GM12864 (cell line): Measurements from ENCODE around the gene PRKAR1B.

Source experiments
- DNase-seq: peaks from one replicate; pipeline ENCODE4 v3.0.0-alpha.2; 2011; ENCODE audit warnings: low read depth
- H3K4me3 ChIP-seq: 2 replicates; pipeline ENCODE4 v1.5.1; 2011; ENCODE audit warnings: mild to moderate bottlenecking, low read depth, low read length, control low read depth
- CTCF ChIP-seq: IDR thresholded peaks from 2 replicates; pipeline ENCODE4 v1.5.1; 2011; ENCODE audit warnings: low read depth, mild to moderate bottlenecking, moderate library complexity, low read length, control low read depth, inconsistent platforms; ENCODE audit errors: missing control alignments

The PRKAR1B gene

DNA sequence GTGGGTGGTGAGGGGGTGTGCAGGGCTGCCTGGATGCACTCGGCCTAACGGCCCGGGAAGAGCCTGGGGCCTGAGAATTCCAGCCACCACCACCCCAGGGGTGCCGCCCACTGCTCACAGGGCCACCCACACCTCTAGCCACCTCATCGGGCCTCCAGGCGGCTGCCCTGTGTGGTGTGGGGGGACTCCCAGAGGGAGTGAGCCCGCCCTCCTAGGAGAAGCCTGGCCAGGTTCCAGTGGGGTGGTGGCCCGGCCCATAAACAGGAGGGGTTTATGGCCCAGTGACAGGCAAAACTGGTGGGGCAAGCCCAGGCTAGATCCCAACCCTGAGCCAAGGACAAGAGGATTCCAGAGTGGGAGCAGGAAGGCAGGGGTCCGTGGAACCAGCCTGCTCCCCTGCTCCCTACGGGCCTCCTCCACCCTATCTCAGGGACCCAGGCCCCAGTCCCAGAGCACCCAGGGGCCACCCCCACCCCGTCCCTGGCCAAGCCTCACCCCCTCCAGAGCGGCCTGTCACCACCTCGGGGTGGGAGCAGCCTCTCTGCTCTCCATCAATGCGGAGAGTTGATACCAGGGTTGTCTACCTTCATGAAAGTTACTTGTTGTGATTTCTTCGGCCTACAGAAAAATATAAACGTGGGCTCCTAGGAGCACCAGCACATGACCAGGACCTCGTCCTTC is 187.2 kb downstream of the PRKAR1B start:
- H3K4me3 ChIP-seq, result no peak overlapping the region
- TF ChIP-seq CTCF, result no peak
- no peak for DNase-seq

DNA sequence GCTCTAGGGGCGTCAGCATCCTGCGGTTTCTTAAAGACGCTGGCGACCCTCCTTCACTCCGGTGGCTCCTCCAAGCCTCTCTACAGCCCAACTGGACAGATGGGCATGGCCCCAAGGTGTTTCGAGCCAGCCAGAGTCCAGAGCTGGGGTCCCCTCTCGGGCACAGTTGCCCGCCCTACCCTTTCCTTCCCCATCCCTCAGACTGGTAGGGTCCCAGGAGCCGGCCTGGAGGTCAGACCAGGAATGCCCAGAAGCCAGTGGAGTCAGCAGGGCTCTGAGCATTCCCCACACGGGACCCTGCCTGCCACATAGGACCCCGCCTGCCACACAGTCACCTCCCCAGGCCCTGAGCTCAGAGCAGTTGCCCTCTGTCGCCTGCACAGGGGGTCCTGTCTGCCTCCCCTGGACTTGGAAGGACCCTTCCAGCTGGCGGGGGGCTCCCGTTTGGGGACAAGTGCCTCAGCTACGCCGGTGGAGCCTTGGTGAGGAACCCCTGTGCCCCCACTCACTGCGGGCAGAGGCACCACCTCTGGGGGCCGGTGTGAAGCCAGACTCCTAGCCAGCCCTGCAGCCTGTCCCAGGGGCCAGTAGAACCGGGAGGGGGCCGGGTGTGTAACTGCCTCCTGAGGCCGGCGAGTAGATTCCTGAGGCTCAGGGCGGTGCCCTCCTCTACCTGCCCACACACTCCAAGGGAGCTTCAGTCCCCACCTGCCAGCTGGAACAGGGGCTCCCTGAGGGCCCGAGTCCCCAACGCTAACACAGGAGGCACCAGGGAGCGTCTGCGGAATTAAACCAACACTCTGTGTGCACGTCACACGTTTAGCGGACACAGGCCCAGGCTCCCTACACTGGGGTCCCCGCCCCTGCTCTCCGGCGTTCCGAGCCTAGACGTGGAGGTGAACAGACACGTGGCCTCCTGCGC is 188.1 kb downstream of the PRKAR1B start:
- no peak for DNase-seq
- no peak for TF ChIP-seq CTCF
- H3K4me3 ChIP-seq, result no peak overlapping the region

DNA sequence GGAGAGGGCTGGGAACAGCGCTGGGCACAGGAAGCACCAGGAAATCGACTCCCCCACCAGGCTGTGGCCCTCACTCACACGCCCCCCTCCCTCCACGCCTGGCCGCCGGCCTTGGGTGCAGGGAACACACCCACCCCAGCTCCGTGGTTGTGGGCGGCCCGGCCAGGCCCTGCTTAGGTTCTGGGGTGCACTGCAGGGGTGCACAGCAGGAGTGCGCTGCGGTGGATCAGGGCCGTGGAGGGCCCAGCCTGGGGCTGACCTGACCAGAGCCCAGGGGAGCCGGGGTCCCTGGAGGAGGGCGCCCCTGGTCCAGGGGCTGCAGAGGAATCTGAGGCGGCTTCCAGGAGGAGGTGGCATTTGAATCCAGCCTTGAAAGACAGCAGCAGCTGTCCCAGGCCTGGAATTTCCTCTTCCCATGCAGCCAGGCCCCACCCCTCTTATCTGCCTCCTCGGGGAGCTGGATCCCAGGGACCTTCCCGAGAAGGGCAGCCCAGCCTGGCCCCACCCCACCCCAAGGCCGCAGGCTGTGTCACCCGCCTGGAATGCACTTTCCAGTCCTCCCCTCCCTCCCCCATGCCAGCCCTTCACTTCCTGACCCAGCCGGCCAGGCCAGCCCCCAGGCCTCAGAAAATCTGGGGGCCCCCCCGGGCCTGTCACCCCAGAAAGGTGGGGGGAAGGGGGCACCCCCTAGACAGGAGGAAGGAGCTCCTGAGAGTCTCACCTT is 189.0 kb downstream of the PRKAR1B start:
- no peak for DNase-seq
- H3K4me3 ChIP-seq, result no peak overlapping the region
- no peak for TF ChIP-seq CTCF

GRCh38 chr7:536231-536630 is 190.8 kb downstream of the PRKAR1B start:
- DNase-seq, result no peak
- H3K4me3 ChIP-seq, result no peak overlapping the region
- TF ChIP-seq CTCF, result no peak

DNA sequence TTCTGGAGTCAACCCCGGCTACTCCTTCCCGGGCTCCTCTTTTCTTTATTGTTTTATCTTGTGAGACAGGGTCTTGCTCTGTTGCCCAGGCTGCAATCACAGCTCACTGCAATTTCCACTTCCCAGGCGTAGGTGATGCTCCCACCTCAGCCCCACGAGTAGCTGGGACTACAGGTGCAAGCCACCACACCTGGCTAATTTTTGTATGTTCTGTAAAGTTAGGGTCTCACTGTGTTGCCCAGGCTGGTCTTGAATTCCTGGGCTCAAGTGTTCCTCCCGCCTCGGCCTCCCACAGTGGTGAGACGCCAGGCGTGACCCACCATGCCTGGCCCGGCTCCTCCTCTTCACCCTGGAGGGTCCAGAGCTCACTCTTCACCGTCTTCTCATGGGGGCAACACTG is 192.1 kb downstream of the PRKAR1B start:
- TF ChIP-seq CTCF, result no peak
- DNase-seq, result no peak
- H3K4me3 ChIP-seq, result no peak overlapping the region

DNA sequence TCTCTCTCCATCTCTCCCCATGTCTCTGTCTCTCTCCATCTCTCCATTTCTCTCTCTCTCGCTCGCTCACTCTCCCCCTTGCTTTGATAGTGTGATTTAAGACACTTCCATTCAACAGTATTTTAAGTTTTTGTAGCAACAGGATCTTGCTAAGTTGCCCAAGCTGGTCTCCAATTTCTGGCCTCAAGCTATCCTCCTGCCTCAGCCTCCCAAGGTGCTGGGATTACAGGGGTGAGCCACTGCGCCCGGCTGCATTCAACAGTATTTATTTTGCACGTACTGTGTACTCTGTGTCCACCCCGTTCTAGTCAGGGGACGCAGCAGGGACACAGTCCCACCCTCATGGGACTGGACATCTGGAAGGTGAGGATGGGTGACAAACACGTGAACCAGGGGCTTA is 193.0 kb downstream of the PRKAR1B start:
- H3K4me3 ChIP-seq, result no peak overlapping the region
- TF ChIP-seq CTCF, result no peak

More for the DNA sequence above, 193.0 kb downstream of the PRKAR1B start:
- DNase-seq, result no peak
